ENCODE measurements around the gene C1QTNF7.

DNA sequence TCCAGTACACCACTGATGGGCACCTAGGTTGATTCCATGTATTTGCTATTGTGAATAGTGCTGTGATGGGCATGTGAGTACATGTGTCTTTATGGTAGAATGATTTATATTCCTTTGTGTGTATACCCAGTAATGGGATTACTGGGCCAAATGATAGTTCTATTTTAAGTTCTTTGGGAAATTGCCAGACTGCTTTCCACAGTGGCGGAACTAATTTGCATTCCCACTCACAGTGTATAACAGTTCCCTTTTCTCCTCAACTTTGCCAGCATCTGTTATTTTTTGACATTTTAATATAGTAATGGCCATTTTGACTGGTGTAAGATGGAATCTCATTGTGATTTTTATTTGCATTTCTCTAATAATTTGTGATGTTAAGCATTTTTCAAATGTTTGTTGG lies 67.8 kb downstream of the C1QTNF7 start:
- no peak for TF ChIP-seq POLR2A (IDR thresholded peaks at IDR 0.05; ENCODE audit: borderline replicate concordance, extremely low read depth, insufficient read depth, insufficient read length)
- TF ChIP-seq, protein P1, sequence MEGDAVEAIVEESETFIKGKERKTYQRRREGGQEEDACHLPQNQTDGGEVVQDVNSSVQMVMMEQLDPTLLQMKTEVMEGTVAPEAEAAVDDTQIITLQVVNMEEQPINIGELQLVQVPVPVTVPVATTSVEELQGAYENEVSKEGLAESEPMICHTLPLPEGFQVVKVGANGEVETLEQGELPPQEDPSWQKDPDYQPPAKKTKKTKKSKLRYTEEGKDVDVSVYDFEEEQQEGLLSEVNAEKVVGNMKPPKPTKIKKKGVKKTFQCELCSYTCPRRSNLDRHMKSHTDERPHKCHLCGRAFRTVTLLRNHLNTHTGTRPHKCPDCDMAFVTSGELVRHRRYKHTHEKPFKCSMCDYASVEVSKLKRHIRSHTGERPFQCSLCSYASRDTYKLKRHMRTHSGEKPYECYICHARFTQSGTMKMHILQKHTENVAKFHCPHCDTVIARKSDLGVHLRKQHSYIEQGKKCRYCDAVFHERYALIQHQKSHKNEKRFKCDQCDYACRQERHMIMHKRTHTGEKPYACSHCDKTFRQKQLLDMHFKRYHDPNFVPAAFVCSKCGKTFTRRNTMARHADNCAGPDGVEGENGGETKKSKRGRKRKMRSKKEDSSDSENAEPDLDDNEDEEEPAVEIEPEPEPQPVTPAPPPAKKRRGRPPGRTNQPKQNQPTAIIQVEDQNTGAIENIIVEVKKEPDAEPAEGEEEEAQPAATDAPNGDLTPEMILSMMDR (IDR thresholded peaks at IDR 0.05 in 2 of 3, conservative IDR thresholded peaks at IDR 0.05 in 1 of 3; ENCODE audit: borderline replicate concordance in 1 of 3, insufficient read depth in 1 of 3, low read depth in 2 of 3, low read length in 2 of 3) = no peak
- TF ChIP-seq SP1 (IDR thresholded peaks at IDR 0.05; ENCODE audit: low read depth) = no peak
- no peak for TF ChIP-seq ELF1 (IDR thresholded peaks at IDR 0.05; ENCODE audit: borderline replicate concordance, low read depth)
- TF ChIP-seq ZNF274 (IDR thresholded peaks at IDR 0.05; ENCODE audit: low read depth, low read length) = no peak
- TF ChIP-seq EZH2 (IDR thresholded peaks at IDR 0.05) = no peak
- TF ChIP-seq, protein P2, sequence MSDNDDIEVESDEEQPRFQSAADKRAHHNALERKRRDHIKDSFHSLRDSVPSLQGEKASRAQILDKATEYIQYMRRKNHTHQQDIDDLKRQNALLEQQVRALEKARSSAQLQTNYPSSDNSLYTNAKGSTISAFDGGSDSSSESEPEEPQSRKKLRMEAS (IDR thresholded peaks at IDR 0.05) = no peak
- no peak for TF ChIP-seq JUND (IDR thresholded peaks at IDR 0.05)
- TF ChIP-seq POLR2AphosphoS5 (IDR thresholded peaks at IDR 0.05; ENCODE audit: low read depth, low read length) = no peak
- TF ChIP-seq ZFX (IDR thresholded peaks at IDR 0.05) = no peak
- TF ChIP-seq, protein P3, sequence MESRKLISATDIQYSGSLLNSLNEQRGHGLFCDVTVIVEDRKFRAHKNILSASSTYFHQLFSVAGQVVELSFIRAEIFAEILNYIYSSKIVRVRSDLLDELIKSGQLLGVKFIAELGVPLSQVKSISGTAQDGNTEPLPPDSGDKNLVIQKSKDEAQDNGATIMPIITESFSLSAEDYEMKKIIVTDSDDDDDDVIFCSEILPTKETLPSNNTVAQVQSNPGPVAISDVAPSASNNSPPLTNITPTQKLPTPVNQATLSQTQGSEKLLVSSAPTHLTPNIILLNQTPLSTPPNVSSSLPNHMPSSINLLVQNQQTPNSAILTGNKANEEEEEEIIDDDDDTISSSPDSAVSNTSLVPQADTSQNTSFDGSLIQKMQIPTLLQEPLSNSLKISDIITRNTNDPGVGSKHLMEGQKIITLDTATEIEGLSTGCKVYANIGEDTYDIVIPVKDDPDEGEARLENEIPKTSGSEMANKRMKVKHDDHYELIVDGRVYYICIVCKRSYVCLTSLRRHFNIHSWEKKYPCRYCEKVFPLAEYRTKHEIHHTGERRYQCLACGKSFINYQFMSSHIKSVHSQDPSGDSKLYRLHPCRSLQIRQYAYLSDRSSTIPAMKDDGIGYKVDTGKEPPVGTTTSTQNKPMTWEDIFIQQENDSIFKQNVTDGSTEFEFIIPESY (IDR thresholded peaks at IDR 0.05; ENCODE audit: extremely low read depth, insufficient replicate concordance, low read length) = no peak
- no peak for TF ChIP-seq SIN3A (IDR thresholded peaks at IDR 0.05; ENCODE audit: low read depth)
